GM21528 (cell line): ENCODE measurements around the gene TMEM141.
"Not testable (repeated sequence)": the region's sequence is repeated elsewhere in the genome, so short reads cannot be mapped to it uniquely, and the experiment has no call there.

Experiments used
- ATAC-seq: cut with Tn5 transposase; IDR thresholded peaks from one replicate; pipeline ENCODE4 v1.9.1; 2021; ENCODE audit warnings: mild to moderate bottlenecking, moderate library complexity; ENCODE audit not compliant: unreplicated experiment, low FRiP score

TMEM141 gene

DNA sequence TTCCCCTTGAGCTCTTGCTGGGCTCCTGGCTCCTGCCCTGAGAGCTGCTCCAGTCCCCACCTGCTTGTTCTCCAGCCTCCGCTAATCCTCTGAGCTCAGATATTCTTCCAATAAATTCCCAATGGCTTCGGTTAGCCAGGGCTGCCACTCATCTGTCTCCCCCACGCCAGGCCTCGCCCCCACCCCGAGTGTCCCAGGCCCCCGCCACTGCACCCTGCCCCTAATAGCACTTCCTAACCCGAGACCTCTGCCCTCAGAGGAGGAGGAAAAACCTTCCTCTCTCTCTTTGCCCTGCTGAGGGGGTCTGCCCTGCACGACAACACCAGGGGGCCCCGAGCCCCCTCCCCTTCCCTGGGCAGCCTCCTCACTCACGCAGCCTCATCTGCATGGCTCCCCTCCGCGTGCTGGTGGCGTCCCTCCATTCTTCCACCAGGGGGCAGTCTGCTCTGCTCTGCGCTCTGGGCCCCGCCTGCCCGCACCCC, 21.4 kb upstream of the TMEM141 start:
- no peak for ATAC-seq

DNA sequence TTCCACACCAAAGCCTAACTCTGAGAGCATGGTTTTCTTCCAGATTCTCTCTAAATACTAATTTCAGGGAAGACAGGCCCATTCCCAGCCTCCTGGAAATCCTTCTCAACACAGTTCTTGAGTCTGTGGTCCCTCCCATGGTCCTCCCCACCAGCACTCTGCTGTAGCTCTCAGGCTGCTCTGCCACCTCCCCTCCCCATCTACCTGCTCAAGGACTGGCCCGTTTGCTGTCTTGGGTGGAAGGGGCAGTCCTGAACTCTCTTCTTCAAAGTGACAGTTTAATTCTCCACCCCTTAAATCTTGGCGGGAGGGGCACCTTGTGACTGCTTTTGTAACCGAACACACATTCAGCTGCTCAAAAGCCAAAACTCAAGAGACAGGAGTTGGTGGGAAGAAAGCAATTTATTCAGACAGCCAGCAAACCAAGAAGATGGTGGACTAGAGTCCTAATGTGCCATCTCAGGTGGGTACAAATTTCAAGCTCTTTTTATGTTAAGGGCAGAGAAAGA, 19.2 kb upstream of the TMEM141 start:
- ATAC-seq = no peak

DNA sequence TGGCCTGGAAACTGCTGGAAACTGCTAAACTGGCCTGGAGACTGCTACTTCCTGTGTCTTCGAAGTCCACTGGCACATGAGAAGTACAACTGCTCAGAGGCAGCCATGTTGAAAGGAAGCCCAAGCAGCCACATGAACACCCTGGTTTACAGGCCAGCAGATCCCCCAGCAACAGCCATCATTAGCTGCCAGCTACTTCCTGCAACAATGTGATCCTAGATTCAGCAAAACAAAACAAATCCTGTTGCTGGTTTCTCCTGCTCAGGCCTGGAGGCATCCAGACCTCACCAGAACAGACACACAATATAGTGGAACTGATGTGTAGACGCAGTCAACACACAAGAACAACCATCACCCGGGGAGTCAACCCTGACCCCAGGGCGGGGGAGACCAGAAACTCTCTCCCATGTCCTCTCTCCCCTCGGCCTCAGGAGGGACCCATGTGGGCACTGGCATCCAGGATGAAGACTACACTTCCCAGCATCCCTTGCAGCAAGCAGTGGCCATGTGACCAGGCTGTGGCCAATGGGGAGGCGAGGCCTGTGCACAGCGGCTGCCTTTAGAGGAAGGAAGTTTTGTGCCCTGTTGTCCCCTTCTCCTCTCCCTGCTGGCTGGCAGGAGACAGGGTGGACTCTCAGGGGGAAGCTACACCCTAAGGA, 17.6 kb upstream of the TMEM141 start:
- ATAC-seq = no peak

- no peak for ATAC-seq
These were observed 16.6 kb upstream of the TMEM141 start for GRCh38 chr9:136774416-136775045.

GRCh38 chr9:136775191-136775590, 16.0 kb upstream of the TMEM141 start:
- ATAC-seq = no peak

GRCh38 chr9:136776947-136777346, 14.2 kb upstream of the TMEM141 start:
- no peak for ATAC-seq

DNA sequence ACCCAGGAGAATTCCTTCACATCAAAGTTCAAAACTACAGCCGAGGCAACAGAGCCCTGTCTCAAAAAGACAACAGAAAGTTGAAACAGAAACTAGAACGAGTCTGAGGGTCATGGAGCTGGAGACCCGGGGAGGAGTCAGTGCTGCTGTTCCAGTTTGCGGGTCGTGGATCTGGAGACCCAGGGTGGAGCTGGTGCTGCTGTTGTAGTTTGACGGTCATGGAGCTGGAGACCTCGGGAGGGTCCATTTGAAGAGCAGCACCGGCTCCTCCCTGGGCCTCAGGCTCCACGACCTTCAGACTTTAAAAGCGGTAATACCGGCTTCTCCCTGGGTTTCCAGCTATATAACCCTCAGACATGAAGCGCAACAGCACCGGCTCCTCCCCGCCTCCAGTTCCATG, 13.8 kb upstream of the TMEM141 start:
- ATAC-seq = no peak

DNA sequence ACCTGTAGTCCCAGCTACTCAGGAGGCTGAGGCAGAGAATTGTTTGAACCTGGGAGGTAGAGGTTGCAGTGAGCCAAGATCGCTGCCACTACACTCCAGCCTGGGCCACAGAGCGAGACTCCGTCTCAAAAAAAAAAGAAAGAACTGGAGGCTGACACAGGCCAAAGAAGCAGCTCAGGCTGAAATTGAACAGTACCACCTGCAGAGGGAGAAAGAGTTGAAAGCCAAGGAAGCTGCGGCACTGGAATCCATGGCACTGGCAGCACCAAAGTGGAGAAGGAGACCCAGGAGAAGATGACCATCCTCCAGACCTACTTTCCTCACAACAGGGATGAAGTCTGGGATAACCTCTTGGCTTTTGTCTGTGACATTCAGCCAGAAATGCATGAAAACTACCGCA, 11.3 kb upstream of the TMEM141 start:
- no peak for ATAC-seq

GRCh38 chr9:136782452-136782851, 8.7 kb upstream of the TMEM141 start:
- ATAC-seq = no peak

DNA sequence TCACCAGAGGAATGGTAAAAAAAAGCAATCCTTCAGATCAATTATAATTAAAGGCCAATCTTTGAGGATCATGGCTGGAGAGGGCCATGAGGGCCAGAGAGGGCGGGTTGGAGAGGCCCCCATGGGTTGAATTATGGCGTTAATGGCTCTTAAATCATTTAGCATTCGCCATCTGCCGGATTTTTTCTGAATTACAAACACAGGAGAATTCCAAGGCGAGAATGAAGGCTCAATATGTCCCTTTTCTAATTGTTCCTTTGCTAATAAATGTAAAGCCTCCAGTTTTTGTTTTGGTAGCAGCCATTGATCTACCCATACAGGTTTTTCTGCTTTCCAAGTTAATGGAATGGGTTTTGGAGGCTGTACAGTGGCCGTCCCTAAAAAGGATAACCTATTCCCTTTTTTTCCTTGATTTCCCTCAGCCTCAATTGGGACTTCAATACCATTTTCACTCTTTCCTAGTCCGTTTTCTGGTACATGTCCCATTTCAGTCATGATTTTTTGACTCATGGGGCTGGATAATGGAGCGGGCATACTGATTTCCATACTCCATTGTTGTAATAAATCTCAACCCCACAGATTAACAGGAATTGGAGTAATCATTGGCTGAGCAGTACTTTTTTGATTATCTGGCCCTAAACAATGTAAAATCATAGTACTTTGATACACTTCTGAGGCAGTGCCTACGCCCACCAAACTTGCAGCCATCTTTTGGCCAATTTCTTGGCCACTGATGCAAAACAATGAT, 6.7 kb upstream of the TMEM141 start:
- ATAC-seq = no peak

DNA sequence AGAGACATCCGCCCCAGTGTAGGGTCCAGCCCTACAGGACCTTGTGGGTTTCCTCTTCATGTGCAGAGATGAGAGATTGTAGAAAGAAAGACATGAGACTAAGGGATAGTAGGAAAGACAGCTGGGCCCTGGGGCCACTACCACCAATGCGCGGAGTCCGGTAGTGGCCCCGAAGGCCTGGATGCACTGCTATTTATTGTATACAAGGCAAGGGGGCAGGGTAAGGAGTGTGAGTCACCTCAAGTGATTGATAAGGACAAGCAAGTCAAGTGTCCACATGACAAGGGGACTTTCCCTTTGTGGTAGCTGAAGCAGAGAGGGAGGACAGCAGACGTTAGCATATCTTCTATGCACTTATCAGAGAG, 6.2 kb upstream of the TMEM141 start:
- ATAC-seq = no peak

DNA sequence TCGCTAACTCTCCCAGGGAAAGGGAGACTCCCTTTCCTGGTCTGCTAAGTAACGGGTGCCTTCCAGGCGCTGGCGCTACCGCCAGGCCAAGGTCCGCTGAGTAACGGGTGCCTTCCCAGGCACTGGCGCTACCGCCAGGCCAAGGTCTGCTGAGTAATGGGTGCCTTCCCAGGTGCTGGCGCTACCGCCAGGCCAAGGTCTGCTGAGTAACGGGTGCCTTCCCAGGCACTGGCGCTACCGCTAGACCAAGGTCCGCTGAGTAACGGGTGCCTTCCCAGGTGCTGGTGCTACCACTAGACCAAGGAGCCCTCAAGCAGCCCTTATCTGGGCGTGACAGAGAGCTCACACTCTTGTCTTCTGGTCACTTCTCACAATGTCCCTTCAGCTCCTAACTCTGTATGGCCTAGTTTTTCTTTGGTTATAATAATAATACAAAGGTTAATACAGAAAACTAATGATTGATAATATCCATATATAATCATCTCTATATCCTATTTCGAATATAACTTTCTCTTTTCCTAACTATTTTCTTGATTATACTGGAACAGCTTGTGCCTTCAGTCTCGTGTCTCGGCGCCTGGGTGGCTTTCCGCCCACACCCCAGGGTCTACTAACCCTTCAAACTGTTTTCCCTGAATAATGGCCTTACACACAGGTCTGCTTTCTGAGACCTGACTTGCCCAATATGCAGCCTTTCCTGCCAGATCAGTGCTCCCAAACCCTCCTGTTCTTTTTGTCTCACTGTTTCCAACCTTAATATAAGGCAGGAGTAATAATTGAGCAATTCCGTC, 5.4 kb upstream of the TMEM141 start:
- ATAC-seq = not testable (repeated sequence)

GRCh38 chr9:136786451-136786850, 4.7 kb upstream of the TMEM141 start:
- no peak for ATAC-seq

DNA sequence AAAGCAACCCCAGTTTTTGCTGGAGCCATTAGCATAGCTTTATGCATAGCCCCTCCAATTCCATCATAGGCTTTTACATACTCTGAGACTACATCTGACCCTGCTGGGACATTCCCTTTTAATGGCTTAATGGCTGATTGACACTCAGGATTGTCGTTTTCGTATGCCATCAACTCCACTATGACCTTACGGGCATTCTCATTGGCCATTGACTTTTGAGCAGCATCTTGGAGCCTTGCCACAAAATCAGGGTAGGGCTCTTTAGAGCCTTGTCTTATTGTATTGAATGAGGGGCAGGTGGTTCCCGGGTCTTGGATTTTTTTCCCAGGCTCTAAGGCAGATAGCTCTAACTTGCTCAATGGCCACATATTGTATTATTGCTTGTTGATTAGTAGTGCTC, 4.2 kb upstream of the TMEM141 start:
- not testable (repeated sequence) for ATAC-seq

- no peak for ATAC-seq
These were observed 3.3 kb upstream of the TMEM141 start for GRCh38 chr9:136787690-136788400.

DNA sequence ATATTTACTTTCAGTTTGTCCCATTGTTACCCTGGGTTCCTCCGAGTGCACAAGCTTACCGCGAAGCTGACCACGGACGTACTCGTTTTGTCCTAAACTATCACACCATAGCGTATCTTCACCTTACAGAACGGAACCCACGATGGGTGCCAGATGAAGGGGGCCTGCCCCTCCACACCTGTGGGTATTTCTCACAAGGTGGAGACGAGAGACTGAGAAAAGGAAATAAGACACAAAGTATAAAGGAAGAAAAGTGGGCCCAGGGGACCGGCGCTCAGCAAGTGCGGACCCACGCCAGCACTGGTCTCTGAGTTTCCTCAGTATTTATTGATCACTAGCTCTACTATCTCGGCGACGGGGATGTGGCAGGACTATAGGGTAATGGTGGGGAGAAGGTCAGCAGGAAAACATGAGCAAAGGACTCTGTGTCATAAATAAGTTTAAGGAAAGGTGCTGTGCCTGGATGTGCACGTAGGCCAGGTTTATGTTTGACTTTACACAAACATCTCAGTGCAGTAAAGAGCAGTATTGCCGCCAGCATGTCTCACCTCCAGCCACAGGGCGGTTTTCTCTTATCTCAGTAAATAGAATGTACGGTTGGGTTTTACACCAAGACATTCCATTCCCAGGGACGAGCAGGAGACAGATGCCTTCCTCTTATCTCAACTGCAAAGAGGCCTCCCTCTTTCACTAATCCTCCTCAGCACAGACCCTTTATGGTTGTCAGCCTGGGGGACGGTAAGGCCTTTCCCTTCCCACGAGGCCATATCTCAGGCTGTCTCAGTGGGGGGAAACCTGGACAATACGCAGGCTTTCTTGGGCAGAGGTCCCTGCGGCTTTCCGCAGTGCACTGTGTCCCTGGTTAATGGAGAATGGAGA, 2.3 kb upstream of the TMEM141 start:
- ATAC-seq = not testable (repeated sequence)

DNA sequence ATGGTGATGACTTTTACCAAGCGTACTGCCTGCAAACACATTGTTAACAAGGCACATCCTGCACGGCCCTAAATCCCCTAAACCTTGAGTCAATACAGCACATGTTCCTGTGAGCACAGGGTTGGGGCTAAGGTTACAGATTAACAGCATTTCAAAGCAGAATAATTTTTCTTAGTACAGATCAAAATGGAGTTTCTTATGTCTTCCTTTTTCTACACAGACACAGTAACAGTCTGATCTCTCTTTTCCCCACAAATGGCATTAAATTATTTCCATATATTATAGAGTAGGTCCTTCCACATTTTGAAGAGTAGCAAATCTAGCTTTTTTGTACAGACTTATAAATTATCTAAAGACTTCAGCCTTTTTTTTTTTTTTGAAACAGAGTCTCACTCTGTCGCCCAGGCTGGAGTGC, 1.6 kb upstream of the TMEM141 start:
- ATAC-seq = no peak

- ATAC-seq = no peak
These were observed 552 bp downstream of the TMEM141 start for GRCh38 chr9:136791516-136792276.
